ENCODE data around the gene HSPBP1. TPM values are rescaled to one million over a fixed set of nuclear protein-coding genes. Genes with fewer than 3 reads are reported as not detected.

HSPBP1 gene
- total and polyA plus RNA-seq, 2 of the 4 experiments (the other 2 are of a cell fraction): 21.0 to 43.2 TPM

GRCh38 chr19:55238030-55238429 is 41.9 kb downstream of the HSPBP1 start:
- no peak overlapping the region for H3K14ac ChIP-seq (replicated peaks; ENCODE audit: low read depth, low read length)
- H4K5ac ChIP-seq (ENCODE audit: low read depth, low read length): no peak overlapping the region
- 97% methylated on average over 4 of the region's 8 CpGs; no CpG with 5 or more reads in 1 of the 2 experiments for WGBS, 2 experiments (ENCODE audit: extremely low coverage in 2 of 2, insufficient read length in 1 of 2)
- DNase-seq: no peak
- no peak overlapping the region for H2BK120ac ChIP-seq (ENCODE audit: low read depth, low read length)
- no peak overlapping the region for H2BK15ac ChIP-seq (ENCODE audit: low read depth, low read length)
- no peak overlapping the region for H2BK20ac ChIP-seq (ENCODE audit: low read depth, low read length)
- no peak overlapping the region for H3K23ac ChIP-seq (ENCODE audit: low read depth, low read length)
- no peak overlapping the region for H3K56ac ChIP-seq (ENCODE audit: extremely low read depth, insufficient read depth, low read length)
- BruUV-seq (replicated peaks): no TSS peak
- H3K9ac ChIP-seq (ENCODE audit: low read depth, low read length): no peak overlapping the region
- H3K27me3 ChIP-seq (ENCODE audit: control insufficient read depth, insufficient read depth, low read length): no peaks in the 10 kb centered on the region
- TF ChIP-seq CTCF (conservative IDR thresholded peaks at IDR 0.05; ENCODE audit: low read depth, low read length) (no peak), POLR2A (IDR thresholded peaks at IDR 0.05; ENCODE audit: low read depth, low read length) (no peak), RFX5 (IDR thresholded peaks at IDR 0.05; ENCODE audit: low read depth, low read length) (no peak), MXI1 (IDR thresholded peaks at IDR 0.05; ENCODE audit: borderline replicate concordance, low read depth, low read length) (no peak)
- H3K4me3 ChIP-seq (ENCODE audit: insufficient read depth, low read depth, low read length): no peak overlapping the region
- in situ Hi-C loops (cut with MboI; ENCODE audit: low sequenced_read_pairs) (no loop called here), dilution Hi-C loops (cut with HindIII; ENCODE audit: low sequenced_read_pairs, unreplicated experiment) (no loop called here), intact Hi-C loops (cut with micrococcal nuclease) (no loop called here)
- H3K9me3 ChIP-seq (ENCODE audit: control insufficient read depth, insufficient read depth, low read length): no peaks in the 10 kb centered on the region
- H3K36me3 ChIP-seq (ENCODE audit: control insufficient read depth, insufficient read depth, low read length): peaks cover 68% of the 10 kb centered on the region
- H4K20me1 ChIP-seq (ENCODE audit: insufficient read depth, low read length): peaks cover 6% of the 10 kb centered on the region; the same call in 1 of the 2 replicates
- H3K9me1 ChIP-seq (ENCODE audit: insufficient read depth, low read length): peaks cover 5% of the 10 kb centered on the region
- no peaks in the 10 kb centered on the region for H3K4me1 ChIP-seq (ENCODE audit: control insufficient read depth, insufficient read depth, low read length)
- H3K4me2 ChIP-seq (ENCODE audit: low read depth, low read length): no peak overlapping the region
- no peak overlapping the region for H3K27ac ChIP-seq (ENCODE audit: insufficient read depth, low read length)
- peaks cover 9 to 23% of the 10 kb centered on the region in 2 experiments; a peak in 3 of 4 replicates for H3K79me1 ChIP-seq (ENCODE audit: low read depth in 1 of 2, low read length in 2 of 2)
- CTCF ChIA-PET: no interaction called here
- H4K91ac ChIP-seq (ENCODE audit: insufficient read depth, low read depth, low read length): no peak overlapping the region
- no peak overlapping the region for H2BK5ac ChIP-seq (ENCODE audit: low read depth, low read length, poor library complexity, severe bottlenecking)
- no peak for ATAC-seq (ENCODE audit: low read depth)
- H2AFZ ChIP-seq (replicated peaks; ENCODE audit: low read length, poor library complexity): no peak overlapping the region
- H4K8ac ChIP-seq (ENCODE audit: low read depth in 2 of 2, low read length in 2 of 2): no peak overlapping the region
- H3K4ac ChIP-seq (ENCODE audit: low read depth, low read length): no peak overlapping the region
- H2AK5ac ChIP-seq (ENCODE audit: low read depth, low read length): no peak overlapping the region
- POLR2A ChIA-PET (ENCODE audit: unreplicated experiment): no interaction called here
- no peak overlapping the region for H2AK9ac ChIP-seq (replicated peaks; ENCODE audit: low read depth, low read length, poor library complexity)
- H3K18ac ChIP-seq (ENCODE audit: low read depth, low read length): no peak overlapping the region
